Middle frontal gyrus (tissue), 1 donor: ENCODE measurements around the gene P2RY14.
"Not testable (repeated sequence)": the region's sequence is repeated elsewhere in the genome, so short reads cannot be mapped to it uniquely, and the experiment has no call there.

Experiments
- DNase-seq: peaks from one replicate; pipeline ENCODE4 v3.0.0-alpha.2; 2015; ENCODE audit warnings: low spot score; ENCODE audit errors: extremely low spot score

P2RY14 gene

GRCh38 chr3:151262871-151263525 is 15.3 kb downstream of the P2RY14 start:
- DNase-seq = no peak

GRCh38 chr3:151259664-151260063 is 18.7 kb downstream of the P2RY14 start:
- no peak for DNase-seq

- DNase-seq = no peak
These were observed 21.6 kb downstream of the P2RY14 start for GRCh38 chr3:151256749-151257148.

GRCh38 chr3:151248772-151249337 is 29.5 kb downstream of the P2RY14 start:
- no peak for DNase-seq

GRCh38 chr3:151242006-151242405 is 36.3 kb downstream of the P2RY14 start:
- not testable (repeated sequence) for DNase-seq

GRCh38 chr3:151236736-151237135 is 41.6 kb downstream of the P2RY14 start:
- DNase-seq = no peak

GRCh38 chr3:151236316-151236715 is 42.0 kb downstream of the P2RY14 start:
- DNase-seq = no peak

- DNase-seq = no peak
These were observed 43.5 kb downstream of the P2RY14 start for GRCh38 chr3:151234825-151235224.

- DNase-seq = no peak
These were observed 45.4 kb downstream of the P2RY14 start for GRCh38 chr3:151232991-151233390.

- DNase-seq = not testable (repeated sequence)
These were observed 45.9 kb downstream of the P2RY14 start for GRCh38 chr3:151232403-151232802.

- no peak for DNase-seq
These were observed 47.7 kb downstream of the P2RY14 start for GRCh38 chr3:151230646-151231045.

- DNase-seq = no peak
These were observed 49.7 kb downstream of the P2RY14 start for GRCh38 chr3:151228666-151229040.

- DNase-seq = peak; percentile 48
These were observed 50.3 kb downstream of the P2RY14 start for GRCh38 chr3:151227807-151228665.

GRCh38 chr3:151227266-151227806 is 51.0 kb downstream of the P2RY14 start:
- no peak for DNase-seq

GRCh38 chr3:151226825-151227224 is 51.5 kb downstream of the P2RY14 start:
- DNase-seq = no peak

GRCh38 chr3:151226088-151226563 is 52.2 kb downstream of the P2RY14 start:
- no peak for DNase-seq

- no peak for DNase-seq
These were observed 53.0 kb downstream of the P2RY14 start for GRCh38 chr3:151225040-151225975.

GRCh38 chr3:151224268-151224866 is 54.0 kb downstream of the P2RY14 start:
- no peak for DNase-seq

- DNase-seq = no peak
These were observed 59.3 kb downstream of the P2RY14 start for GRCh38 chr3:151219056-151219455.

GRCh38 chr3:151218136-151218535 is 60.2 kb downstream of the P2RY14 start:
- no peak for DNase-seq
